Measurements from ENCODE around the gene RUNX2.
"Not testable (repeated sequence)": the region's sequence is repeated elsewhere in the genome, so short reads cannot be mapped to it uniquely, and the experiment has no call there.

Gene RUNX2

DNA sequence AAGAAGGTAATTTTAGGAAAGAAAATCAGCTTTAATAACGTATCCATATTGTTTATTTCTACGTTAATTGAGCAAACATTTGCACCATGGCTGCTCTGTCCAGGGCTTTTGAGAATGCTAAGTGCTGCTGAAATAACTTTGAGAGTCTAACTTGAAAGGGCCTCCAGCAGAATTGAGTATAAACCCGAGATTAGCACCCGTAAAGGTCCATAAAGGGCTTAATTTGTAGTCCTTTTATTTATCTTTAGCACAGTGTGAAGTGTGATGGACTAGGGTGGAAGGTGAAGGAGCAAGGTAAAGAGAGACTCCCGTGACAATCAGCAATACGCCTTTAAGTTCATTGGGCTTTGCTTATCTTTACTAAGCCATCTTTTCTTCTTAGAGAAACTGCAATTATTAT, 127.3 kb downstream of the RUNX2 start:
- no peak for DNase-seq (ENCODE audit: low read depth in 2 of 2)

DNA sequence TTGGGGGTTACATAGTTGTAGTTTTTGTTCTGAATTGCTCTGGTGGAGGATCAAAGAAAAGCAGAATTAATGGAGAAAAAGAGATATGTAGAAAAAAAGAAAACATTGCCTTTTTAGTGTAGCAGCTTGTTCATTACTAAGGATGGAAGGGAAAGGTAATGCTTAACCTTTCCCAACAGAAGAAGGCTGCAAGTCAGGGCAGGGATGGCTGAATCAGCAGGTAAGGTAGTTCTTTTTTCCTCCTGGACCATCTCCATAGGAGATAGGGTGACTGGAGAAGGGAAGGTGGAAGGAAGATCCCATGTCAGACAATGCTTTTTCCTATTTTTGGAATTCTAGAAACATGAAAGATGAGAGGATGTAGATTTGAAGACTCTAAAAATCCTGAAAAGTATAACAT, 129.0 kb downstream of the RUNX2 start:
- DNase-seq (ENCODE audit: low read depth in 2 of 2), result no peak

DNA sequence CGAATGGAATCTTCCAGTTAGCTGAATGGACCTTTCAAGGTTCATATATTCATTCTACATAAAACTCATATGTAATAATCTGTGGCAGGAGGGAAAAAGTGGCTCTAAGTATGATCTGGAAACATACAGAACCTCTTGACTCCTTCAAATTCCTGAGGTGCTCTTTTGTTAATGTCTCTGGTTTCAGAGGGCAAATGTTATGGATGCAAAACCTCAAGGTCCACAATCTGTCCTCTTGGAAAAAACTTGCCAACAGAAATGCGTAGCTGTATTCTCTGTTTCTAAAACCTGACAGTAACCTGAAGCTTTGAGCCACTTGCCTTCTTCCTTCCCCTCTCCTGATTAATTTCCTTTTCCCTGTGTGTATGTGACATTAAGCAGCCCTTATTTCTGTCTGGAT, 130.5 kb downstream of the RUNX2 start:
- DNase-seq (ENCODE audit: low read depth in 2 of 2), result no peak

DNA sequence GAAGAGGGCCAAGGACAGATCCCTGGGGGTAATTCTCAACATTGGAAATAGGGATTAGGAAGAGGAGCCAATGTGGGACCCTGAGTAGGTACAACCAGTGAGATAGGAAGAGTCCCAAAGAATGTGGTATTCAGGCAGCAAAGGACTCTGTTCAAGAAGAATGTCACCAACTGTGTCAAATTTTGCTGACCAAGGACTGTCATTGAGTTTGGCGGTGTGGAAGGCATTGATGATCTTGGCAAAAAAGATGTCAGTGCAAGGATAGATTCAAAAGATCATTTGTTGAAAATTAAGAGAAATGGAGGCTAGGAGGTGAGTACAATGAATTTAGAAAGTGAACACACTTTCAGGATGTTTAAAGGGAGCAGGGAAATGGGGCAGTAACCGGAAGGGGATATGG, 132.0 kb downstream of the RUNX2 start:
- DNase-seq (ENCODE audit: low read depth in 2 of 2), result no peak

DNA sequence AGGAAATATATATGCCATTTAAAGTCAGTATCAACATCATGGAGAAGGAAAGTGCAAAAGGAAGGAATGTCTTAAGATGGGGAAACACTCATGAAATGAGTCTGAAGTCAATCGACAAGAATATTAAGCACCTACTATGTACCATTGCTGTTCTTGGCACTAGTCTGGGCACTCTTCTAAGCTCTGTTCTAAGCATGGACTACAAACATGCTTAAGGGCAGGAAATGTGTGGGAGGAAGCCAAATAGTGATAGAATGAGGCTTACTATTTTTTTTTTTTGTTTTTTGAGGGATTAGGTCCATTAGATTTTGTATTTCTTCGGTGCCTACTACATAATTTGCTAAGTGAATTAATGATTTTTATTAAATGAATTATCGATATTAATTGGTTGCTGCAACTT, 133.4 kb downstream of the RUNX2 start:
- no peak for DNase-seq (ENCODE audit: low read depth in 2 of 2)

DNA sequence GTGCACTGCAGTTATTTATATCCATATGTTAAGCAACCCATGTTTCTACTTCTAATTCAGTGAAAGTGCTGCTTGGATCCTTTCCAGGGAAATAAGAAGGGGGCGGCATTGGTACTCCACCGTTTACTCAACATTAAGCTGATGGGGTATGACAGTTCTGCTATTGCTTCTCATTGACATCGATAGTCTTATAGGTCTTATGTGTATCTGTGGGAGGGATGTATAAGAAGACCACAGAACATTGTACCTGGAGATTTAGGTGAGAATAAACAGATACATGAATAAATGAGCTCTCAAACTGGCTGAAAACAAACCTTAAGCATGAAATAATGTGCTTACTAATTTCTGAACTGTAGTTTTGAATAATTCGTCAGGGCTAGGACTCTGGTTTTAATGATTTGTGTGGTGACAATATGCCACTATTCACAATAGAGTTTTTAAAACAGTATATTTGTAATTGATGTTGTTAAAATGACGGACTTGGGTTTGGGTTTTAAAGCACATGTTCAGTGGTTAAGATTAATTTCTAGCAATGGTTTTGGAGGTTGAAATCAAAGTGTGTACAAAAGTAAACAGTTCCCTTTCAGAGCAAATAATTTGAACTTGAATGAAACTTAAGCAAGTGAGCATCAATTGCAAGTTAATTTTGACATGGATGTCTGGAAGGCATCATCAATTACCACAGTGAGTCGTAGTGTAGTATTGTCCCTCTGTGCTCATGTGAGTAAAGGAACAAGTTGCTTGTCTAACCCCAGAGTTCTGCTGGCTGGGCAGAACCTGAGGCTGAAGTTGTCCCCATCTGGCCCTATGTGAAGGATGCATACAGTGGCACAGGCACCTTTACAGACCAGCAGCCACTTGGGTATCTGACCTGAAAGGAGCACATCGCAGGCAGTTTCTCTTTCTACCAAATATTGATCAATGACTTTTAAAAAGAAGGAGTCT, 134.3 kb downstream of the RUNX2 start:
- DNase-seq (ENCODE audit: low read depth in 2 of 2), result no peak

DNA sequence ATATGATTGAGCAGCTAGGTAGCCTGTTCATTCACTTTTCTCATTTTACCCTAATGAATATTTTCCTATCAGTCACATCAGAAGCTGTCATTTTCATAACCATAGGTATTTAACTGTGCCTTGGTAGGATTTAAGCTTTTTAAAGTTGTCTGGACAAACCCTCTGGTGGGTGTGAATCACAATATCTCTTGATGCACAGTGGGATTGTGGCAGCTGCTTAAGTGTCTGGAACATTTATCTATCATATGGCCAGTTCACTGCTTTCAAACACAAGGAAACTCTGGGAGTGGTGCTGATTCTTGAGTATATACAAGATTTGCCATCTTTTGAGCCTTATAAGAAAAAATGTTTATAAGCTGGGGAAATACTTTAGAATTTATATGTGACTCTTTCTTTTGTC, 136.6 kb downstream of the RUNX2 start:
- DNase-seq (ENCODE audit: low read depth in 2 of 2), result no peak

DNA sequence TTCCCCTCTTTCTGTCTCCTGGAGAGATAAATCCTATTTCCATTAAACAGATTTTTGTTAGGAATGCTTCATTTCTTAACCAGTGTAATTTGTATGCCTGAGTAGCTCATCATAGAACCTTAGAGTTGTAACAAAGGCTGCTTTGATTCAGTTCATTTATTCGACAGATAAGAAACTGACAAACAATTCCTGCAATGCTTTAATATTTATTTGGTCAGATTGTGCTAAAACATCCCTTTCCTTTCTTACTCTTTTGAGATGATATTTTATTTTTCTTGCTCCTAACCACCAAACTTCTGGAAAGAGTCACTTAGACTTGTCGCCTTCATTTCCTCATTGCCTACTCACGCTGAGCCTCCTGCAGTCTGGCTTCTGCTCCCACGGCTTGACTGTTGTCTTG, 138.6 kb downstream of the RUNX2 start:
- DNase-seq (ENCODE audit: low read depth in 2 of 2), result no peak

DNA sequence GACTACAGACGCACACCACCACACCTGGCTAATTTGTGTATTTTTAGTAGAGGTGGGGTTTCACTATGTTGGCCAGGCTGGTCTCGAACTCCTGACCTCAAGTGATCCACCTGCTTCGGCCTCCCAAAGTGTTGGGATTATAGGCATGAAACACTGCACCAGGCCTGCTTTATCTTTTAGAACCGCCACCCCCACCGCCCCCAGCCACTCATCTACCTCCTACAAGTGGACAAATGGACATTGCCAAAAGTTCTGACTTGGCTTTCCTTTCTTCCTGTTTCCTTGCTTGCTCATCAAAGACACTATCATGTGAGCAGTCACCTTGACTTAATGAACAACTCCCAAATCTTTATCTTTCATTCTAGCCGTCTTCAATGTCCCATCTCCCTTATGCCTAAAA, 139.3 kb downstream of the RUNX2 start:
- not testable (repeated sequence) for DNase-seq (ENCODE audit: low read depth in 2 of 2)

DNA sequence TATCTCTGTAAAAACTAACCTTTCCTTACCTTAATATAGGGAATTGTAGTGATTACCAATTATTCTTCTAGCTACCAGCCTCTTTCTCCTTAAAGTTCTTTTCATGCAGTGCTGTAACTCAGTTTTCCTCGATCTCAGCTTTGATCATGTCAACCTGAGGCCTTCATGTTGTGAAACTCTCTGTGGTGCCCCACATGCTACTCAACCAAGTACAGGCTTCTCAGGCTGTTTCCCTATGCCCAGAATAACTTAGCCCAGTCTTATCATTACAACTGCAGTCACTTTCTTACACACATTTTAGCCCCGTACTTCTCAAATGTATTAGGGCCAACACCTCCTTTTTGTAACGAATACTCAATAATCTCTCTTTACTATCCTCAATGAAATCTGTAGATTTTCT, 139.7 kb downstream of the RUNX2 start:
- DNase-seq (ENCODE audit: low read depth in 2 of 2), result no peak

DNA sequence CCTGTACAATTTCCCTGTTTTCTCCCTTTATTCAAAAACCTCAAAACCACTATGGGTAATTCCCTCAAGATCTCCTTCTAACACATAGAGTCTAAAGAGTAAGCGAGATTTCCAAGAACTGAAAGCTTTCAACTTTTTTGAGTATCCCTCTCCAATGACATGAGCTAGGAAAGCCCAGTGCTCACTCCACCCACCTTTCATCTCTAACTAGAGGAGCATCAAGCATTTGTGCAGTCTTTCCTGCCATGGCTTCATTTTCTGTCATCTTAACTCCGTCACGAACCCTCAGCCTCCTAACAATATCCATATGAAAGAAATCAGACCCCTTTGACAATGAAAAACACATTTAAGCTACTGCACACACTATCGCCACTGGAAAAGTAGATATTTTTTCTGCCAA, 141.5 kb downstream of the RUNX2 start:
- DNase-seq (ENCODE audit: low read depth in 2 of 2), result no peak

DNA sequence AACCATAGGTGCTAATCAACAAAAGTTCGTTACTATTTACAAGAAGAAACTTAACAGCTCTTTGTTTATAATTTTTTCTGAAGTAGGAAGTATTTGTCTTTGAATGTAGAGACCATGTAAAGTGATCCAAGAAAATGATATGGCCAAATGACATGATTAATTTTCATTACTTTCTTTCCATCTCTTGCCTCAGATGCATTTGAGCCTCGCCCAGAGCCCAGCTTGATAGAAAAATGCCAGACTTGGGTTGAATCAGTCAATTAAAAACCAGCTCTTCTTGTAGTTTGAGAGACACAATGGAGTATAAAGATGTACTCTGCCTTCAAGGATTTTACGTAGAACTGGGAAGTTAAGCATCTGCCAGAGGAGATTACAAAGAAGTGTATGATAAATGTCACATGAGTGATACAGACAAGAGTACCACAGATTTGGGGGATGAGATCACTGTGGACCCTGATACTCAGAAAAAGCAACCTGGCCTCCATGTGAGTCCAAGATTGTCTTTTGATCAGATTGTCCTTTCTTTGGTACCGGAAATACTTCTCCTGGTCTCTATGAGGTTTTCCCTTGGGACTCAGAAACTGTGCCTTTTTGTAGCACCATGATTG, 142.1 kb downstream of the RUNX2 start:
- DNase-seq (ENCODE audit: low read depth in 2 of 2), result no peak

DNA sequence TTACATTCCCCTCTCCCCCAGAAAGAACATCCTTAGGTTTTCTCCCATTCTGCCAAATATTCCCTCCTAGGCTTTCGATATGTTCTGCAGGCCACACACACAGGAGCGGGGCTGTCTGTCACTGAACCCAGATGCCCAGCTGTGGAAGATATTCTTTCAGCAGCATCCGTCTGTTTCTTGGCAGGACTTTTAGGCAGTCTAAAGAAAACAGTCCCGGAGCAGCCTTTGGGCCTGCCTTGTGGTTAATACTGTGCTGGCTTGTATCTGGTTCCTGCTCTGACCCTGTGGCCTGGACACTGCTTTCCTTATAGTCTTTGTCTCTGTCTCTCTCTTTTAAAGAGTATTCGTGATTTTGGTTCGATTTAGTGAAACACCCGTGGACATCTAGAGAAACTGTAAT, 144.3 kb downstream of the RUNX2 start:
- DNase-seq (ENCODE audit: low read depth in 2 of 2), result no peak

DNA sequence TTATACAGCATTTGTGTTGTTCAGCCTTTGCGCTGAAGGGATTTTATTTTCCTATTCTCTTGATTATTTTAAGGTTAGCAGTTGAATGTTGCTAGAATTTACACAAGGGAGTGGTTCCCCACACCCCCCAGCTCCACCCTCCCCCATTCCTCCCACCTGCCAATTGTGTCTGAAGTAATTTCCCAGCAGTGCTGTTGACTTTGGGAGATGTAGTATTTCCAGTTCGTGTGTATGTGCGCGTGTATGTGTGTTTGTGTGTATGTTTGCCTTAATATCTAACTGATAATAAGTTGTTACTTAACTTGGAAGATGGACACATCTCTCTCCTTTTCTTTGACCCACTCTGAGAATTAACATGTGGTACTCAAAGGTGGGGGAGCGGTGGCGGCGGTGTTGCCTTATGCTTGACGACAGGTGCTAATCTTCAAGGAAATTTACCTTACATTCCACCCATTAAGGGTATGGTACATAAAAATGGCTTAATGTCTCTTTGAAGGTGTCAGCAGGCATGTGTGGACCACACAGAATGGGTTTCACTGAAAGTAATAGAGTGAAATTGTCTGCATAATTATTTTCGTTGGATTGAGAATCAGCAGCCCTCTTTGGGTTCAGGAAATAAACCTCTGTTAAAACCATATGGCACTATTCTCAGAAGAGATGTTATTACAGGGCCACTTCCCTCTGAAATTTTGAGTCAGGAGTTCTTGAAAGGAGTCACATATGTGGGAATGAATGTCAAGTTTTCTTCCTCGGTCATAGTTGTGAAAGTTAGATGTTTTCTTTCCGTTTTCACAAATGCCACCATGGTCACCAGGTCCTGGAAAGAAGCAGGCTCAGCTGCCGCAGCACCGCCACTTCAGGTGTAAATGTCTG, 145.2 kb downstream of the RUNX2 start:
- DNase-seq (ENCODE audit: low read depth in 2 of 2), result no peak

DNA sequence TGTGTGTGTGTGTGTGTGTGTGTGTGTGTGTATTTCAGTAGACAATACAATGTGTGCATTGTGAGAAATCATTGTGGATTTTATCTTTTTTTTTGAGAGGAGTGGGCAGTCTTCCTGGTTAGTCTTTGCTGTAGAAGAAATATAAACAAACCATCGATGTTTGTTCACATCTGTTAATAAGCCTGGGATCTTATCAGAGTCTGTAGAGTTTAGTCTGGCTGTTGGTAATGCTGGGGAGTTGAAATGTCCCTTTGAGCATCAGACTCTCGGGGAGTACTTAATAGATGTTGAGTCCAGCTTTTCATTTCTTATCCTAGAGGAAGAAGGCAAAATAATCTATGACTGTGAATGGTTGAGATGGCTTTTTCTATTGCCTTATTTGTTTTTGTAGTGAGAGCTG, 146.2 kb downstream of the RUNX2 start:
- no peak for DNase-seq (ENCODE audit: low read depth in 2 of 2)

DNA sequence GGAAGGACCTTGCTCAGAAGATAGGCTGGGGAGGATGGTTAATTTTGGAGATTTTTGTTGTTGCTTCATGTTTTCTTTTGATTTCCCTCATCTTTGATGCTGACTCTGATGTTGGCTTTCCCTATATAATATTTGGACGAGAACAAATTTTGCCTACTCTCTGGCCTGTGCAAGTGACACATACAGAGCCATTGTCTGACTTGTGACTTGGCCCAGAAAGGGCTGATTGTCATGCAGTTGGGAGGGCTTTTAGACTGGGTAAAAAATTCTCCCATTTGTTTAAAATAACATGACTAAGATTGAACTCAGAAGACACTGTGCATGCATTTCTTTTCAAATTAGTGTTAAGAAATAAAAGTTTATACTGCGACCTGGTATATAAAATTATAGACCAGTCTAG, 148.2 kb downstream of the RUNX2 start:
- no peak for DNase-seq (ENCODE audit: low read depth in 2 of 2)

DNA sequence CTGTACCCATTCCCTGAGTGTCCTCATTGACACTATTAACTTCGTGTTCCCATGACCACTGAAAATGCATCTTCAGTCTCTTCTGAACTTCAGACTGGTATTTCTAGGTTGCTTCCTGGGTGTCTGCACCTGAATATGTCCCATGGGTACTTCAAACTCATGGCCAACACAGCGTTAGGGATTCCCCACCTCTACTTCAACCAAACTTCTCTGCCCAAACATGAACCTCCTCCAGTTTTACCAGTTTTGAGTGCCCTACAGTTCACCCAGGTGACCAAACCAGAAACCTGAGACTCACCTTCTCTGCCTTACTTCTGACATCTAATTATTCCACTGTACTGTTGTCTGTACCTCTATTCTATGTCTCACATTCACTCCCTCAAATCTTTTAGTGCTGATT, 149.1 kb downstream of the RUNX2 start:
- DNase-seq (ENCODE audit: low read depth in 2 of 2), result no peak

DNA sequence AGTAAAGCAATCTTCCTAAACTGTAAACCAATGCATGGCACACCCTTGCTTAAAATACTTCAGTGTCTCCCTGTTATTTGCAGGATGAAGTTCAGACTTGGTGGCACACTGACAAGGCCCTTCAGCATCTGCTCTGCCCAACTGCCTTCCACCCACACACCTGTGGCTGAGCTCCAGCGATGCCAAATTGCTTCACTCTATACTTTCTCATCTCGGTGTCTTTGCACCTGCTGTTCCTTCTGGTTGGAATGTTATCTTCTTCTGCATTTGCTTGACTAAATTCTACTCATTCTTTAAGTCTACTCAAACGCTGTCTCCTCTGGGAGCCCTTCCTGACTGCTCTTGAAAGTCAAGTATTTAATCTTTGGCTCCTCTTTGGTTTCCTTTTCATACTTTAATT, 149.7 kb downstream of the RUNX2 start:
- DNase-seq (ENCODE audit: low read depth in 2 of 2), result no peak

DNA sequence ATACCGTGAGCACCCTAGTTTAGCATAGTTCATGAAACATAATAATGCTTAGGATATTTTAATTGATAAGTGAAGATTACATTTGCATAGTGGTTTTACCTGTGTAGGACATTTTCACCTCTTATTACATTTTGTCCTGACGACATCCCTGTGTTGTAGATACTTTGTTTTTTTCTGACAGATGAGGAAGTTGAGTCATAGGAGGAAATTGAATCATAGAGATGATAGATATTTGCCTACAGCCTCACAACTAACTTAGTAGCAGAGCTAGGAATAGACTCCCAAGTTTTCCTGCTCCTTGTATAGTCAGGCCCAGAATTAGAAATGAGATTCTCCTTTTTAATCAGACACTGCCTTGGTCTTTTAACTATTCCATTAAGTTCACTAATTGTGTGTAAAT, 150.1 kb downstream of the RUNX2 start:
- no peak for DNase-seq (ENCODE audit: low read depth in 2 of 2)

DNA sequence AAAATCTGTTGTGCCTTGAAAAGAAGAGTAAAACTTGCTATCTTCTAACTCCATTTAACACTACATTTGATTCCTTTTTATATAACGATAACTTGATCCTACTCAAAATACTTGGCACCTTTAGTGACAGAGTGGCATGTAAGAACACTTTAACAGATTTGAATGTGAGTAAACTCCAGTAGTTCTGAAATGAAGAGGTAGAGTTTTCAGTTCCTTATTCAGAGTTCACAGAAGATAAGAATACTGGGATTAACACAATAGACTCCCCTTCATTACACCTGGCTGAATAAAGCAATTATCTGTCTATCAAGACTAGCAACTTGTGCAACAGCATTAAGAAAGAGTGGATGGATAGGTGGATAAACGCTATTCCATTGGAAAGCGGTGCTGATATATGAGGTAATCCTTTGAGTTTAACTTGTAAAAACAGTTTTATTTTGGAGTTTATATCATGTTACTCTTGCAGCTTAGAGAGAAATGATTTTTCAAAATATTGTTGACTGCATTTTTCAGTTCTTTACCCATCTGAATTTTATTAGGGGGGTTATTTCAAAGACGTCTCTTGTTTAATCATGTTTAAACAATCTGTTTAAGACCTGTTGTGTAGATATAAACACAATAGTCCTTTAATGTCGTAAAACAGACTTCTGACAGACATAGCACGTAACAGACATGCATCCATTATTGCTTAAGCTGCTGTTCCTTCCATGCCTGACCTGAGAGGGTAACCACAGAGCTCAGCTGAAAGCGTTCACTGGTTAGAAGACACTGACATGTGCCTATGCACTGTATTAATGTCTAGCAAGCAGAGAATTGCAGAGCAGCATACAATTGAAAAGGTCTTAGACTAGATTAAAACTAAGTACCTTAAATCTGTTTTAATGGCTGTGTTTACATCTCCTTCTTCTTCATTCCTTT, 152.0 kb downstream of the RUNX2 start:
- no peak for DNase-seq (ENCODE audit: low read depth in 2 of 2)

DNA sequence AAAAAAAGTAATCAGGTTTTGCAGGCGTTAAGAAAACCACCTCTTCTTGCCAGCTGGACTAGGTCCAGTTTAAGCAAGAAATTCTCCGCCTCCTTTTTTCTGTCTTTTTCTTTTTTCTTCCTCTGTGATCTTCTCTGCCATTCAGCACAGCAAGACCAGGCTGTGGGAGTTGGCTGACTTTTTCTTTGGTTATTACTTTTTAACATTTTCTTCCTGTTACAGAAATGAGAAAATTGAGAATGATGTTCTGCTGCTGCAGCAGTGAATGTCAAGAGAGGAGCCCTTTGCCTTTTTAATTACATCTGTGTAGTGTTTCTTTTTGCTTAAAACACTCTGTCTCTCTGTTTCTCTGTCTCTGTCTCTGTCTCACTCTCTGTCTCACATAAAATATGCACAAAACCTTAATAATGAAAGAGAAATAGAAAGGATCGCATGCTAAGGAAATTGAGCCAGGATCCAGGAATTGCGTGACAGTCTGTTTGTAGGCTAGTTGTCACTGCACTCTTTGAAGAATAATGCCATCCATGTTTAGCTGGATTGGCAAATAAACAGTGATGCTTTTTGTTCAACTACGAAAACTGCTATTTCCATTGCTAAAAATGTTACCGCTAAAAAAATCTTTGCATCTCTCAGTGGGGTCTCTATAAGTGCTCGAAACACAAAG, 152.8 kb downstream of the RUNX2 start:
- no peak for DNase-seq (ENCODE audit: low read depth in 2 of 2)

Data from stimulated activated CD8-positive, alpha-beta memory T cell treated with anti-CD3 and anti-CD28 coated beads, Interleukin-2, amount 100 ng/mL, for 1 hour (primary cell).